Measurements from ENCODE around the gene DUSP6. TPM values are rescaled to one million over a fixed set of nuclear protein-coding genes. Genes with fewer than 3 reads are reported as not detected.

Gene DUSP6
- total and polyA plus RNA-seq, 12 donors: 9.4 to 43.4 (median 24.8) TPM

- WGBS, 2 donors: 5 to 7% methylated on average over 51 of the region's 51 CpGs
- intact Hi-C loops (cut with DNase I): loop anchor here (2.0 to 10.0 kb wide), 14 partner anchors 36 to 299 kb away; partner anchors contain the start of genes POC1B (in 4 of the 10) and GALNT4 (in 3 of the 10)
- peaks cover 0 to 38% (median 3%) of the 10 kb centered on the region in 9 donors for H3K36me3 ChIP-seq
Measured at GRCh38 chr12:89350630-89351488, 1.4 kb downstream of the DUSP6 start.

GRCh38 chr12:89350260-89350629, 2.1 kb downstream of the DUSP6 start:
- Histone ChIP-seq H3K4me3 (peak overlapping the region; percentile 66 to 94 (median 82)), H3K36me3 (peaks cover 0 to 38% (median 3%) of the 10 kb centered on the region in 9 donors), H3K4me1 (peaks cover 10 to 66% (median 50%) of the 10 kb centered on the region in 9 donors), H3K9me3 (no peaks in the 10 kb centered on the region), H3K27me3 (no peaks in the 10 kb centered on the region), H3K27ac (peak overlapping the region; percentile 92 to 100 (median 99))
- 30 to 40% methylated on average over 7 of the region's 7 CpGs for WGBS, 2 donors
- intact Hi-C loops (cut with DNase I): loop anchor here (2.0 to 10.0 kb wide), 14 partner anchors 37 to 298 kb away; partner anchors contain the start of genes POC1B (in 4 of the 10) and GALNT4 (in 3 of the 10)
- no peak for ATAC-seq
- TF ChIP-seq CTCF (IDR thresholded peaks at IDR 0.05): no peak
- DNase-seq: no peak

More at GRCh38 chr12:89350630-89351488, 1.4 kb downstream of the DUSP6 start:
- Histone ChIP-seq H3K4me3 (peak overlapping the region; percentile 66 to 94 (median 82)), H3K27me3 (no peaks in the 10 kb centered on the region), H3K27ac (peak overlapping the region; percentile 92 to 100 (median 99)), H3K9me3 (no peaks in the 10 kb centered on the region), H3K4me1 (peaks cover 7 to 66% (median 48%) of the 10 kb centered on the region in 9 donors)
- DNase-seq (peak in 1 of 2 donors; percentile 31), ATAC-seq (no peak)
- TF ChIP-seq CTCF (IDR thresholded peaks at IDR 0.05): no peak

- H3K27me3 ChIP-seq: no peaks in the 10 kb centered on the region
- H3K36me3 ChIP-seq: peaks cover 0 to 38% (median 3%) of the 10 kb centered on the region in 9 donors
- H3K9me3 ChIP-seq: no peaks in the 10 kb centered on the region
- TF ChIP-seq CTCF (IDR thresholded peaks at IDR 0.05): no peak
- H3K4me1 ChIP-seq: peaks cover 15 to 66% (median 50%) of the 10 kb centered on the region in 9 donors
- peak overlapping the region; percentile 66 to 94 (median 82) for H3K4me3 ChIP-seq
- 35 to 51% methylated on average over 6 of the region's 6 CpGs for WGBS, 2 donors
- H3K27ac ChIP-seq: peak overlapping the region; percentile 92 to 100 (median 99)
- DNase-seq: peak in 1 of 2 donors; percentile 64
- ATAC-seq: no peak
- intact Hi-C loops (cut with DNase I): loop anchor here (1.0 to 10.0 kb wide), 21 partner anchors 24 to 298 kb away; partner anchors contain the start of genes POC1B (in 4 of the 10) and GALNT4 (in 3 of the 10)
Measured at GRCh38 chr12:89349814-89350213, 2.5 kb downstream of the DUSP6 start.

- peaks cover 0 to 38% (median 3%) of the 10 kb centered on the region in 9 donors for H3K36me3 ChIP-seq
- peak overlapping the region; percentile 66 to 94 (median 82) for H3K4me3 ChIP-seq
- DNase-seq (no peak), ATAC-seq (no peak)
- H3K27ac ChIP-seq: peak overlapping the region; percentile 27 to 100 (median 99)
- H3K9me3 ChIP-seq: no peaks in the 10 kb centered on the region
- intact Hi-C loops (cut with DNase I): loop anchor here (1.0 to 10.0 kb wide), 12 partner anchors 23 to 297 kb away; no protein-coding TSS in a partner anchor
- no peaks in the 10 kb centered on the region for H3K27me3 ChIP-seq
- no peak for TF ChIP-seq CTCF (IDR thresholded peaks at IDR 0.05)
- WGBS, 2 donors: 45 to 52% methylated on average over 10 of the region's 10 CpGs
- H3K4me1 ChIP-seq: peaks cover 15 to 67% (median 48%) of the 10 kb centered on the region in 9 donors
Measured at GRCh38 chr12:89348894-89349699, 3.2 kb downstream of the DUSP6 start.

All from heart right ventricle (tissue), 16 donors.